ENCODE results near the gene CHCHD3.

DNA sequence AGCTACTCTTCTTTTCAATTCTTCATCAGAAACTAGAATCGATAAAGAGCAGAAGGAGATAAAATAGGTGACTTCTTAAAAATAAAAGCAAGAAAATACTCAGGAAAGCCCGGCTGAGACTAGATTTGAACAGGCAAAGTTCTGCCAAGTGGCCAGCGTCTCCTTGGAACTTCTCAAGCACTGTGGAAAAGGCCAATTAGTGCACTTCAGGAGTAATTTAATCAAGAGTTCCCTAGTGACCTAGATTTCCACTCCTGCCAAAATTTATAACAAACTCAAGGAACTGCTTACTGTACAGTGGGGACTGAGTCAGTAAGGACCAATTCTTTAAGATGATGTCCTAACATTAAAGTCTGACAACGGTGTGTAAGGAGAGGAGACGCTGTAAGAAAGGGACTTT is 57.3 kb downstream of the CHCHD3 start:
- TF ChIP-seq, protein P1, sequence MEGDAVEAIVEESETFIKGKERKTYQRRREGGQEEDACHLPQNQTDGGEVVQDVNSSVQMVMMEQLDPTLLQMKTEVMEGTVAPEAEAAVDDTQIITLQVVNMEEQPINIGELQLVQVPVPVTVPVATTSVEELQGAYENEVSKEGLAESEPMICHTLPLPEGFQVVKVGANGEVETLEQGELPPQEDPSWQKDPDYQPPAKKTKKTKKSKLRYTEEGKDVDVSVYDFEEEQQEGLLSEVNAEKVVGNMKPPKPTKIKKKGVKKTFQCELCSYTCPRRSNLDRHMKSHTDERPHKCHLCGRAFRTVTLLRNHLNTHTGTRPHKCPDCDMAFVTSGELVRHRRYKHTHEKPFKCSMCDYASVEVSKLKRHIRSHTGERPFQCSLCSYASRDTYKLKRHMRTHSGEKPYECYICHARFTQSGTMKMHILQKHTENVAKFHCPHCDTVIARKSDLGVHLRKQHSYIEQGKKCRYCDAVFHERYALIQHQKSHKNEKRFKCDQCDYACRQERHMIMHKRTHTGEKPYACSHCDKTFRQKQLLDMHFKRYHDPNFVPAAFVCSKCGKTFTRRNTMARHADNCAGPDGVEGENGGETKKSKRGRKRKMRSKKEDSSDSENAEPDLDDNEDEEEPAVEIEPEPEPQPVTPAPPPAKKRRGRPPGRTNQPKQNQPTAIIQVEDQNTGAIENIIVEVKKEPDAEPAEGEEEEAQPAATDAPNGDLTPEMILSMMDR (IDR thresholded peaks at IDR 0.05), result no peak
- no peak for TF ChIP-seq POLR2A (IDR thresholded peaks at IDR 0.05)

Data from lower leg skin (tissue), 3 donors.